Heart left ventricle (tissue), 16 donors: ENCODE results near the gene PAPOLA. TPM values are rescaled to one million over a fixed set of nuclear protein-coding genes. Genes with fewer than 3 reads are reported as not detected.

Experiments
- ATAC-seq, 4 donors: fragments of 200-7000 bp; cut with Tn5 transposase; one replicate each; pipeline ENCODE4 v1.9.1; 2020 to 2022; ENCODE audit warnings: moderate library complexity in 4 of 4, mild to moderate bottlenecking in 3 of 4, moderate number of reproducible peaks in 1 of 4
- DNase-seq, 5 donors: peaks; one replicate each; pipeline ENCODE4 v3.0.0-alpha.2; 2020
- H3K27ac ChIP-seq, 12 donors: fragments of 200-600 bp; sonication (generic) in 4 of 12; one replicate each; pipeline versions ENCODE4 v1.5.0 to v1.8.0; 2016 to 2022; ENCODE audit warnings: mild to moderate bottlenecking in 2 of 12
- H3K27me3 ChIP-seq, 9 donors: fragments of 200-600 bp; sonication (generic) in 2 of 9; one replicate each; pipeline versions ENCODE4 v1.5.1 to v1.8.0; 2016 to 2022; ENCODE audit warnings: mild to moderate bottlenecking in 3 of 9
- H3K36me3 ChIP-seq, 9 donors: fragments of 200-600 bp; sonication (generic) in 2 of 9; one replicate each; pipeline versions ENCODE4 v1.5.0 to v1.8.0; 2018 to 2022; ENCODE audit warnings: mild to moderate bottlenecking in 2 of 9
- H3K4me1 ChIP-seq, 12 donors: fragments of 200-600 bp; sonication (generic) in 4 of 12; one replicate each; pipeline versions ENCODE4 v1.5.0 to v1.8.0; 2016 to 2022; ENCODE audit warnings: mild to moderate bottlenecking in 3 of 12
- H3K4me3 ChIP-seq, 12 donors: fragments of 200-600 bp; sonication (generic) in 4 of 12; one replicate each; pipeline versions ENCODE4 v1.5.0 to v1.8.0; 2017 to 2022; ENCODE audit warnings: mild to moderate bottlenecking in 9 of 12, moderate library complexity in 4 of 12
- H3K9me3 ChIP-seq, 12 donors: fragments of 200-600 bp; sonication (generic) in 4 of 12; one replicate each; pipeline versions ENCODE4 v1.5.0 to v1.8.0; 2016 to 2022; ENCODE audit warnings: mild to moderate bottlenecking in 1 of 12
- CTCF ChIP-seq, 12 donors: fragments of 200-600 bp; sonication (generic) in 4 of 12; IDR thresholded peaks; one replicate each; pipeline versions ENCODE4 v1.5.0 to v1.8.0; 2018 to 2022; ENCODE audit warnings: antibody characterized with exemption in 12 of 12, mild to moderate bottlenecking in 5 of 12
- POLR2A ChIP-seq, 2 donors: fragments of 450-650 bp; IDR thresholded peaks; one replicate each; pipeline ENCODE4 v1.6.1; 2017; ENCODE audit warnings: antibody characterized with exemption in 2 of 2, mild to moderate bottlenecking in 2 of 2, moderate library complexity in 2 of 2
- WGBS, 4 donors: extraction: QIAGEN DNeasy Blood & Tissue Kit in 2 of 4; methylation state at CpG; one replicate each; pipeline versions ENCODE4 v1.1.5 to v1.1.7; 2013 to 2018; 5-methylcytosine and 5-hydroxymethylcytosine counted together
- intact Hi-C, 10 donors: fragments of 100-400 bp; cut with DNase I; formaldehyde crosslinking; loops; one replicate each; pipeline versions ENCODE4 v1.11.1 to v1.14.2; 2022
- polyA plus RNA-seq, 2 donors: library from polyadenylated mRNA; stranded (reverse); fragments of 200-250 nt; gene quantifications; one replicate each; pipeline ENCODE4 v1.2.3, GENCODE V29; 2013
- total RNA-seq, 9 donors: library from RNA; depleted of rRNA in 2 of 9; stranded (reverse); fragments of >200 nt in 2 of 9; fragmentation: NEBNext Ultra II Directional in 3 of 9; extraction: Animal tissue kit (Norgen Biotek cat#: 25700) in 3 of 9; gene quantifications; one replicate each; pipeline versions ENCODE4 v1.1.0 to v1.2.4, GENCODE V29; 2016 to 2023
- donor health status: ischemic (EF 13 %, LVEDD 7.1; RV severe dilation, severe dysfunction).
- donor health status: healthy with polysubstance abuse.
- donor health status: DM: no; HTN: yes; CAD: no.
- donor health status: DM: no; HTN: no; CAD: no.
- donor health status: ischemic (EF 25% LVEDD 6.9; RV normal size, moderate dysfunction).
- donor health status: ischemic (EF 25% LVEDD 5.7; RV mildly dilated, moderate dysfunction).
- donor health status: healthy.
- donor health status: DM: yes; HTN: yes; CAD: no.
- donor health status: ischemic (EF 35%, LVEDD 5.7; RV mildly dilated, moderate dysfunction).
- donor health status: nonischemic (EF 11% LVEDD 7.7; RV severe dilation, severe dysfunction).
- donor health status: DM: yes; HTN: yes; CAD: no.
- donor health status: PGD.
- donor health status: ischemic (EF 29% LVEDD 5.4; RV normal size, mild dysfunction).
- donor health status: nonischemic (EF 23%, LVEDD 6.1; RV moderate dilation, normal function).

The PAPOLA gene
- total and polyA plus RNA-seq, 11 donors = 72.0 to 147 (median 115) TPM

- no peak for DNase-seq
- no peaks in the 10 kb centered on the region for H3K36me3 ChIP-seq
- H3K4me3 ChIP-seq = no peak overlapping the region
- H3K9me3 ChIP-seq = no peaks in the 10 kb centered on the region
- intact Hi-C loops = no loop called here
- TF ChIP-seq CTCF (IDR thresholded peaks at IDR 0.05) (no peak), POLR2A (IDR thresholded peaks at IDR 0.05) (no peak)
- WGBS, 4 donors = 84 to 93% (median 86%) methylated on average over 7 of the region's 7 CpGs
- H3K27me3 ChIP-seq = peaks cover 0 to 27% (median 0%) of the 10 kb centered on the region in 9 donors
- ATAC-seq = no peak
- peaks cover 0 to 4% (median 0%) of the 10 kb centered on the region in 12 donors for H3K4me1 ChIP-seq
- H3K27ac ChIP-seq = no peak overlapping the region
These were observed 79.7 kb downstream of the PAPOLA start for GRCh38 chr14:96581902-96582301.

GRCh38 chr14:96582411-96582961 lies 80.3 kb downstream of the PAPOLA start:
- WGBS, 4 donors = 76 to 83% (median 80%) methylated on average over 11 to 12 of the region's 12 CpGs
- Histone ChIP-seq H3K27me3 (peaks cover 0 to 33% (median 0%) of the 10 kb centered on the region in 9 donors), H3K36me3 (no peaks in the 10 kb centered on the region), H3K4me3 (no peak overlapping the region), H3K27ac (no peak overlapping the region), H3K4me1 (no peaks in the 10 kb centered on the region), H3K9me3 (no peaks in the 10 kb centered on the region)
- no peak for ATAC-seq
- DNase-seq = no peak
- intact Hi-C loops = no loop called here
- no peak for TF ChIP-seq POLR2A (IDR thresholded peaks at IDR 0.05)
- no peak for TF ChIP-seq CTCF (IDR thresholded peaks at IDR 0.05)

- 61 to 80% (median 78%) methylated on average over 4 of the region's 4 CpGs for WGBS, 4 donors
- Histone ChIP-seq H3K27ac (no peak overlapping the region), H3K4me3 (no peak overlapping the region), H3K27me3 (peaks cover 0 to 36% (median 0%) of the 10 kb centered on the region in 9 donors), H3K4me1 (no peaks in the 10 kb centered on the region), H3K36me3 (no peaks in the 10 kb centered on the region), H3K9me3 (no peaks in the 10 kb centered on the region)
- intact Hi-C loops = no loop called here
- DNase-seq (no peak), ATAC-seq (no peak)
- no peak for TF ChIP-seq CTCF (IDR thresholded peaks at IDR 0.05)
- TF ChIP-seq POLR2A (IDR thresholded peaks at IDR 0.05) = no peak
These were observed 80.8 kb downstream of the PAPOLA start for GRCh38 chr14:96582995-96583394.

- peaks cover 0 to under 1% (median 0%) of the 10 kb centered on the region in 12 donors for H3K4me1 ChIP-seq
- no peaks in the 10 kb centered on the region for H3K36me3 ChIP-seq
- H3K27ac ChIP-seq = no peak overlapping the region
- H3K27me3 ChIP-seq = peaks cover 0 to 42% (median 0%) of the 10 kb centered on the region in 9 donors
- WGBS, 4 donors = 84 to 90% (median 88%) methylated on average over 10 of the region's 10 CpGs
- DNase-seq (no peak), ATAC-seq (no peak)
- intact Hi-C loops = no loop called here
- no peak for TF ChIP-seq CTCF (IDR thresholded peaks at IDR 0.05)
- no peak for TF ChIP-seq POLR2A (IDR thresholded peaks at IDR 0.05)
- no peak overlapping the region for H3K4me3 ChIP-seq
- H3K9me3 ChIP-seq = no peaks in the 10 kb centered on the region
These were observed 81.4 kb downstream of the PAPOLA start for GRCh38 chr14:96583569-96584041.
